ENCODE data around the gene NTM. TPM values are rescaled to one million over a fixed set of nuclear protein-coding genes. Genes with fewer than 3 reads are reported as not detected.

The NTM gene
- total RNA-seq, 1 experiment from 2014 or later: not detected

GRCh38 chr11:132300283-132300682 is 929.9 kb downstream of the NTM start:
- POLR2A ChIA-PET: no interaction called here
- H3K27ac ChIP-seq (ENCODE audit: low read depth, low read length): no peak overlapping the region
- no peaks in the 10 kb centered on the region for H3K27me3 ChIP-seq (ENCODE audit: insufficient read depth, low read length)
- H3K4me3 ChIP-seq (replicated peaks in 1 of 2; ENCODE audit: low read depth in 1 of 2, low read length in 2 of 2): no peak overlapping the region
- intact Hi-C loops (cut with micrococcal nuclease): no loop called here
- H3K9me2 ChIP-seq (ENCODE audit: insufficient read depth): no peaks in the 10 kb centered on the region
- H4K20me1 ChIP-seq (ENCODE audit: insufficient read depth): no peaks in the 10 kb centered on the region
- H3K4me2 ChIP-seq (ENCODE audit: low read length): no peak overlapping the region
- CTCF ChIA-PET: no interaction called here
- H3K79me2 ChIP-seq (ENCODE audit: insufficient read depth, low read length): no peaks in the 10 kb centered on the region
- H3K36me3 ChIP-seq (ENCODE audit: control insufficient read depth in 1 of 2, insufficient read depth in 2 of 2, low read length in 2 of 2): no peaks in the 10 kb centered on the region
- no TSS peak for BruUV-seq (replicated peaks)
- H3K9me3 ChIP-seq (ENCODE audit: control insufficient read depth in 1 of 2, insufficient read depth in 1 of 2, low read depth in 1 of 2, low read length in 2 of 2): peaks cover 4 to 25% of the 10 kb centered on the region in 2 experiments; a peak in 2 of 4 replicates
- no peaks in the 10 kb centered on the region for H3K4me1 ChIP-seq (ENCODE audit: control insufficient read depth in 1 of 2, insufficient read depth in 2 of 2, low read length in 2 of 2)
- DNase-seq (ENCODE audit: low read depth, low spot score) (no peak), ATAC-seq (no peak)
- H2AFZ ChIP-seq (ENCODE audit: low read depth, low read length, poor library complexity, severe bottlenecking): no peak overlapping the region
- H3K9ac ChIP-seq (ENCODE audit: low read length): no peak overlapping the region
- RAD21 ChIA-PET (ENCODE audit: low non-redundant PET in 1 of 2, low total read pairs in 2 of 2, uncharacterized antibody in 2 of 2, unreplicated experiment in 2 of 2): no interaction called here
- TF ChIP-seq CEBPB (IDR thresholded peaks at IDR 0.05; ENCODE audit: low read depth) (no peak), REST (IDR thresholded peaks at IDR 0.05; ENCODE audit: low read depth) (no peak), POLR2A (IDR thresholded peaks at IDR 0.05; ENCODE audit: borderline replicate concordance, extremely low read depth, insufficient read depth, insufficient read length) (no peak), JUND (IDR thresholded peaks at IDR 0.05) (no peak), ZFX (IDR thresholded peaks at IDR 0.05) (no peak), SIN3A (IDR thresholded peaks at IDR 0.05; ENCODE audit: low read depth) (no peak), SRF (IDR thresholded peaks at IDR 0.05; ENCODE audit: low read depth) (no peak), ELF1 (IDR thresholded peaks at IDR 0.05; ENCODE audit: borderline replicate concordance, low read depth) (no peak), POLR2AphosphoS5 (IDR thresholded peaks at IDR 0.05; ENCODE audit: low read depth, low read length) (no peak)
- TF ChIP-seq, protein P1, sequence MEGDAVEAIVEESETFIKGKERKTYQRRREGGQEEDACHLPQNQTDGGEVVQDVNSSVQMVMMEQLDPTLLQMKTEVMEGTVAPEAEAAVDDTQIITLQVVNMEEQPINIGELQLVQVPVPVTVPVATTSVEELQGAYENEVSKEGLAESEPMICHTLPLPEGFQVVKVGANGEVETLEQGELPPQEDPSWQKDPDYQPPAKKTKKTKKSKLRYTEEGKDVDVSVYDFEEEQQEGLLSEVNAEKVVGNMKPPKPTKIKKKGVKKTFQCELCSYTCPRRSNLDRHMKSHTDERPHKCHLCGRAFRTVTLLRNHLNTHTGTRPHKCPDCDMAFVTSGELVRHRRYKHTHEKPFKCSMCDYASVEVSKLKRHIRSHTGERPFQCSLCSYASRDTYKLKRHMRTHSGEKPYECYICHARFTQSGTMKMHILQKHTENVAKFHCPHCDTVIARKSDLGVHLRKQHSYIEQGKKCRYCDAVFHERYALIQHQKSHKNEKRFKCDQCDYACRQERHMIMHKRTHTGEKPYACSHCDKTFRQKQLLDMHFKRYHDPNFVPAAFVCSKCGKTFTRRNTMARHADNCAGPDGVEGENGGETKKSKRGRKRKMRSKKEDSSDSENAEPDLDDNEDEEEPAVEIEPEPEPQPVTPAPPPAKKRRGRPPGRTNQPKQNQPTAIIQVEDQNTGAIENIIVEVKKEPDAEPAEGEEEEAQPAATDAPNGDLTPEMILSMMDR (IDR thresholded peaks at IDR 0.05 in 2 of 3, conservative IDR thresholded peaks at IDR 0.05 in 1 of 3; ENCODE audit: borderline replicate concordance in 1 of 3, insufficient read depth in 1 of 3, low read depth in 2 of 3, low read length in 2 of 3): no peak
- TF ChIP-seq, protein P2, sequence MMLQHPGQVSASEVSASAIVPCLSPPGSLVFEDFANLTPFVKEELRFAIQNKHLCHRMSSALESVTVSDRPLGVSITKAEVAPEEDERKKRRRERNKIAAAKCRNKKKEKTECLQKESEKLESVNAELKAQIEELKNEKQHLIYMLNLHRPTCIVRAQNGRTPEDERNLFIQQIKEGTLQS (IDR thresholded peaks at IDR 0.05): no peak
- TF ChIP-seq, protein P3, sequence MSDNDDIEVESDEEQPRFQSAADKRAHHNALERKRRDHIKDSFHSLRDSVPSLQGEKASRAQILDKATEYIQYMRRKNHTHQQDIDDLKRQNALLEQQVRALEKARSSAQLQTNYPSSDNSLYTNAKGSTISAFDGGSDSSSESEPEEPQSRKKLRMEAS (IDR thresholded peaks at IDR 0.05): no peak

Measured in HCT116 (cell line).